Ovary (tissue), 3 donors: ENCODE results near the gene SKI.

Experiments used
- CTCF ChIP-seq, 3 donors: fragments of 450-650 bp in 2 of 3; fragments of 200-600 bp in 1 of 3; IDR thresholded peaks; one replicate each; pipeline versions ENCODE4 v1.5.1 to v1.8.0; 2016 to 2022; ENCODE audit warnings: antibody characterized with exemption in 3 of 3, mild to moderate bottlenecking in 1 of 3
- POLR2A ChIP-seq: fragments of 450-650 bp; IDR thresholded peaks from one replicate; pipeline ENCODE4 v1.6.1; 2017; ENCODE audit warnings: antibody characterized with exemption, mild to moderate bottlenecking, moderate library complexity
- donor health status: DM: no; HTN: no; CAD: no.

- TF ChIP-seq POLR2A (no peak), CTCF (IDR thresholded peaks at IDR 0.05) (no peak)
Measured at GRCh38 chr1:2282556-2283270, 54.6 kb downstream of the SKI start.
